ENCODE measurements around the gene GDF2. TPM values are rescaled to one million over a fixed set of nuclear protein-coding genes. Genes with fewer than 3 reads are reported as not detected.

The GDF2 gene
- total RNA-seq, 1 donor from 2014 or later: not detected

DNA sequence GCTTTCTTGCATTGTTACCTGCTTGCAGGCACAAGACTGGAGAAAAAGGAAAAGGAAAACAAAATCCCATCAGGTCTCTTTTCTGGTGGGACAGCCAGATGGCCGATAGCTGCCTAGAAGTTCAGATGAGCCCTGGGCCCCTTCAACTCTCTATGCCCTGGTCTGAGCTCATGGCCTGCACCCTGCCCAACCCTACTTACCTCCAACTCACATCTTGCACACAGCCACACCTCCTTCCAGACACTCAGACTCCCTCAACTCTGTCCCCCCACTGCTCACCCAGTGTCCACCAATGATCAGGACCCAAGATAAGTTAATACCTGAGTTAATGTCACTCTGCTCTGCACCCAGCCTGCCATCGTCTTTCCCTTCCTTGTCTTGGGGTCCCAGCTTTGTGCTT lies 36.8 kb downstream of the GDF2 start:
- Mint-ChIP-seq H3K4me3 (ENCODE audit: unreplicated experiment) (no peak overlapping the region), H3K4me1 (ENCODE audit: low read depth, unreplicated experiment) (no peaks in the 10 kb centered on the region), H3K27ac (ENCODE audit: unreplicated experiment) (no peak overlapping the region), H3K36me3 (ENCODE audit: unreplicated experiment) (no peaks in the 10 kb centered on the region), H3K9me3 (ENCODE audit: unreplicated experiment) (peaks cover 3% of the 10 kb centered on the region), H3K27me3 (ENCODE audit: unreplicated experiment) (peaks cover 2% of the 10 kb centered on the region)
- no peak for DNase-seq
- TF ChIP-seq, protein P1, sequence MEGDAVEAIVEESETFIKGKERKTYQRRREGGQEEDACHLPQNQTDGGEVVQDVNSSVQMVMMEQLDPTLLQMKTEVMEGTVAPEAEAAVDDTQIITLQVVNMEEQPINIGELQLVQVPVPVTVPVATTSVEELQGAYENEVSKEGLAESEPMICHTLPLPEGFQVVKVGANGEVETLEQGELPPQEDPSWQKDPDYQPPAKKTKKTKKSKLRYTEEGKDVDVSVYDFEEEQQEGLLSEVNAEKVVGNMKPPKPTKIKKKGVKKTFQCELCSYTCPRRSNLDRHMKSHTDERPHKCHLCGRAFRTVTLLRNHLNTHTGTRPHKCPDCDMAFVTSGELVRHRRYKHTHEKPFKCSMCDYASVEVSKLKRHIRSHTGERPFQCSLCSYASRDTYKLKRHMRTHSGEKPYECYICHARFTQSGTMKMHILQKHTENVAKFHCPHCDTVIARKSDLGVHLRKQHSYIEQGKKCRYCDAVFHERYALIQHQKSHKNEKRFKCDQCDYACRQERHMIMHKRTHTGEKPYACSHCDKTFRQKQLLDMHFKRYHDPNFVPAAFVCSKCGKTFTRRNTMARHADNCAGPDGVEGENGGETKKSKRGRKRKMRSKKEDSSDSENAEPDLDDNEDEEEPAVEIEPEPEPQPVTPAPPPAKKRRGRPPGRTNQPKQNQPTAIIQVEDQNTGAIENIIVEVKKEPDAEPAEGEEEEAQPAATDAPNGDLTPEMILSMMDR (IDR thresholded peaks at IDR 0.05; ENCODE audit: partially characterized antibody, unreplicated experiment): no peak

DNA sequence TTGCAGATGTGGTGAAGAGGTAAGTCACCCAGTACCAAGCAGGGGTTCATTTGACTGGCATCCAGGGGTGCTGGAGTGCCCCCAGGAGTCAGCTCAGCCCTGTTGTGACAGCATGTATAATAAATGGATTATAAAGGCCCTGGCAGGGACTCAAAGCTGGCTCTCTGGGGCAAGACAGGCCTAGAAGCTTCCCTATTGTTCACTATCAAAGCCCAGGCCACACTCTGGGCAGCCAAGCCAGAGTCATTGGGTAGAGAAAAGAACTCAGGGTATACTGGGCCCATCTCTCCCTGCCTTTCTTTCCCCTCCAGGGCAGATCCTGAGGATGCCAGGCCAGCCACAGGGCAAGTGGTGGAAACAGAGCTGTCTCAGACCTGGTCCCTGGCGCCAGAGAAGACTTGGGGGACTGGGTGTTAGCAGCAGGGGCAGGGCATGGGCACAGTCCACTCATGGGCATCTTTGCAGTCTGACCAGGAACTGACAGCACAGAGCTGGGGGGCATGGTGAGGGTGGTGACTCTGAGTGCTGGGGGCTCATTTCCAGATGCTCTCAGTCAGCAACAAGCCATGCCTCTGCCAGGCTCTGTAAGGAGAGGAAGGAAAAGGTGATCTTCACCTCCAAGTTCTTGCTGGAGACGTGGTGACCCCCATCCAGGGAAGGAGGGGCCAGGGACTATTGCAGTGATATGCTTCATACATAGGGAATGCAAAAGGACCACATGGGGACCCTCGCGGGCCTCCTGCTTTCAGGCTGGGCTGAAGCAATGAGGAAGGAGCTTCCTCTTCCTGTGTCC lies 37.6 kb downstream of the GDF2 start:
- H3K4me1 Mint-ChIP-seq (ENCODE audit: low read depth, unreplicated experiment): no peaks in the 10 kb centered on the region
- no peak overlapping the region for H3K4me3 Mint-ChIP-seq (ENCODE audit: unreplicated experiment)
- H3K36me3 Mint-ChIP-seq (ENCODE audit: unreplicated experiment): no peaks in the 10 kb centered on the region
- H3K27me3 Mint-ChIP-seq (ENCODE audit: unreplicated experiment): peaks cover 2% of the 10 kb centered on the region
- H3K9me3 Mint-ChIP-seq (ENCODE audit: unreplicated experiment): peaks cover 3% of the 10 kb centered on the region
- TF ChIP-seq, protein P1 (IDR thresholded peaks at IDR 0.05; ENCODE audit: partially characterized antibody, unreplicated experiment): no peak
- DNase-seq: no peak
- H3K27ac Mint-ChIP-seq (ENCODE audit: unreplicated experiment): no peak overlapping the region

DNA sequence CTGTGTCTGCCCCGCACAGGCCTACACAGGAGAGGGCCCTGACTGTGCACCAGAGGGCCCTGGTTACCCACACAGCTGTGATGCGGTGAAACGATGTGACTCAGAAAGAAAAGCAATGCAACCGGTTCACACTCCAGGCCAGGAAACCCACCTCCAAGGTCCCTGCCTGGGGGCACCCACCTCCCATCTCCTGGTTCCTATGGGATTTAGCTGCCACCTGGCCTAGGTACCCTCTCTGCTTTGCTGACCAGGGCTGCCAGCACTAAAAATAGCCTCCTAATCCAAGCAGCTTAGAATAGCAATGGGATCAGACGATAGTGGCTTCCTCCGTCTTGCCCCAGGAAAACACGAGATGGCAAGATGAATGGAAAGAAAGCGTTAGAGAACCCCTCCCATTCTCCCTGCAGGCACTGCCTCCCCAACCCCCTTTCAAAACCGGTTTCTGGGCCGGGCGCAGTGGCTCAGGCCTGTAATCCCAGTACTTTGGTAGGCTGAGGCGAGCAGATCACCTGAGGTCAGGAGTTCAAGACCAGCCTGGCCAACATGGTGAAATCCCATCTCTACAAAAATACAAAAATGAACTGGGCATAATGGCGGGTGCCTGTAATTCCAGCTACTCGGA lies 38.3 kb downstream of the GDF2 start:
- no peak overlapping the region for H3K27ac Mint-ChIP-seq (ENCODE audit: unreplicated experiment)
- TF ChIP-seq, protein P1 (IDR thresholded peaks at IDR 0.05; ENCODE audit: partially characterized antibody, unreplicated experiment): no peak
- peaks cover 2% of the 10 kb centered on the region for H3K27me3 Mint-ChIP-seq (ENCODE audit: unreplicated experiment)
- DNase-seq: no peak
- H3K36me3 Mint-ChIP-seq (ENCODE audit: unreplicated experiment): no peaks in the 10 kb centered on the region
- no peak overlapping the region for H3K4me3 Mint-ChIP-seq (ENCODE audit: unreplicated experiment)
- no peaks in the 10 kb centered on the region for H3K4me1 Mint-ChIP-seq (ENCODE audit: low read depth, unreplicated experiment)
- H3K9me3 Mint-ChIP-seq (ENCODE audit: unreplicated experiment): peaks cover 3% of the 10 kb centered on the region

DNA sequence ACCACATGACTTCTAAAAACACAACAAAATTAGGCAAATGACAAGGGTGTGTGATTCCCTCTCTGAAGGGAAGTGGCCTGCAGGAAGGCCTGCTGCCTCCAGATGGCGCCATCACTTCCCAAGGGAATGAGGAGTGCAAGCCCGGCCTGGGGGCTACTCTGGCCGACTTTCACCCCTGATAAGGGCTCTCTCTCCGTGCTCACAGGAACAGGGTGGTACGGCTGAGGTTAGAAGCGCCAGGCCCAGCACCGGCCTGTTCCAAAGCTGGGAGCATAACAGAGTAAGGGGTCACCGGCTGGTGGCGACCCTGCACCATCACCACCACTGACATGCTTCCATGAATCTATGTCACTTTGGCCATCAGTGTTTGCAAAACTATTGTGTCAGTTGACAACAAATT lies 39.0 kb downstream of the GDF2 start:
- TF ChIP-seq, protein P1 (IDR thresholded peaks at IDR 0.05; ENCODE audit: partially characterized antibody, unreplicated experiment): peak; percentile 82
- Mint-ChIP-seq H3K27ac (ENCODE audit: unreplicated experiment) (no peak overlapping the region), H3K9me3 (ENCODE audit: unreplicated experiment) (peaks cover 3% of the 10 kb centered on the region), H3K4me1 (ENCODE audit: low read depth, unreplicated experiment) (no peaks in the 10 kb centered on the region), H3K36me3 (ENCODE audit: unreplicated experiment) (no peaks in the 10 kb centered on the region), H3K27me3 (ENCODE audit: unreplicated experiment) (peaks cover 2% of the 10 kb centered on the region), H3K4me3 (ENCODE audit: unreplicated experiment) (no peak overlapping the region)
- peak; percentile 72 for DNase-seq

DNA sequence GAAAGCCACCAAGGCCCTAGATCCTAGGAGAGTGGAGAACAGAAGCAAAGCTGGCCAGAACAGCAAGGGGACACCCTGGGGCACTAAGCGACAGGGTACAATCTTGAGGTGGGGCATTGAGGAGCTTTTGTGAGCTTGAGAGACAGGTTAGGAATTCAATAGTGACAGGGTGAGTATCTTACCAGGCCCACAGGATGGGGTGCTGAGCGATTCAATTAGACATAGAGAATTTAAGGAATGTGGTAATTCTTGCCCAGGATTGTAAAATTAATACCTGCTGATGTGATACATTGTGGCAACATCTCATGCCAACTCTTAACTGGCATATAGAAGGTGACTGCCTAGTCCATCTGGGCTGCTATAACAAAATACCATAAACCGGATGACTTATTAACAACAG lies 39.9 kb downstream of the GDF2 start:
- Mint-ChIP-seq H3K27me3 (ENCODE audit: unreplicated experiment) (peaks cover 2% of the 10 kb centered on the region), H3K4me3 (ENCODE audit: unreplicated experiment) (no peak overlapping the region), H3K27ac (ENCODE audit: unreplicated experiment) (no peak overlapping the region), H3K4me1 (ENCODE audit: low read depth, unreplicated experiment) (no peaks in the 10 kb centered on the region), H3K9me3 (ENCODE audit: unreplicated experiment) (peaks cover 3% of the 10 kb centered on the region), H3K36me3 (ENCODE audit: unreplicated experiment) (no peaks in the 10 kb centered on the region)
- DNase-seq: no peak
- TF ChIP-seq, protein P1 (IDR thresholded peaks at IDR 0.05; ENCODE audit: partially characterized antibody, unreplicated experiment): no peak

All from glutamatergic neuron (in vitro differentiated cells).